Tibial nerve (tissue), 4 donors: Measurements from ENCODE around the gene DLG1.

Experiments
- EP300 ChIP-seq, 2 donors: sonication (generic); formaldehyde crosslinking; IDR thresholded peaks; one replicate each; pipeline ENCODE4 v1.6.1; 2017; ENCODE audit warnings: antibody characterized with exemption in 2 of 2, mild to moderate bottlenecking in 1 of 2
- POLR2A ChIP-seq, 2 donors: fragments of 450-650 bp; IDR thresholded peaks; one replicate each; pipeline ENCODE4 v1.6.1; 2017; ENCODE audit warnings: antibody characterized with exemption in 2 of 2, mild to moderate bottlenecking in 2 of 2, moderate library complexity in 2 of 2
- TF ChIP-seq, protein P1 (sequence below), 5 experiments: fragments of 200-600 bp in 3 of 5; fragments of 450-650 bp in 2 of 5; sonication (generic) in 3 of 5; IDR thresholded peaks; one replicate each; pipeline ENCODE4 v1.5.1; 2016 to 2019; ENCODE audit warnings: antibody characterized with exemption in 5 of 5, mild to moderate bottlenecking in 3 of 5, moderate library complexity in 2 of 5

DNA sequence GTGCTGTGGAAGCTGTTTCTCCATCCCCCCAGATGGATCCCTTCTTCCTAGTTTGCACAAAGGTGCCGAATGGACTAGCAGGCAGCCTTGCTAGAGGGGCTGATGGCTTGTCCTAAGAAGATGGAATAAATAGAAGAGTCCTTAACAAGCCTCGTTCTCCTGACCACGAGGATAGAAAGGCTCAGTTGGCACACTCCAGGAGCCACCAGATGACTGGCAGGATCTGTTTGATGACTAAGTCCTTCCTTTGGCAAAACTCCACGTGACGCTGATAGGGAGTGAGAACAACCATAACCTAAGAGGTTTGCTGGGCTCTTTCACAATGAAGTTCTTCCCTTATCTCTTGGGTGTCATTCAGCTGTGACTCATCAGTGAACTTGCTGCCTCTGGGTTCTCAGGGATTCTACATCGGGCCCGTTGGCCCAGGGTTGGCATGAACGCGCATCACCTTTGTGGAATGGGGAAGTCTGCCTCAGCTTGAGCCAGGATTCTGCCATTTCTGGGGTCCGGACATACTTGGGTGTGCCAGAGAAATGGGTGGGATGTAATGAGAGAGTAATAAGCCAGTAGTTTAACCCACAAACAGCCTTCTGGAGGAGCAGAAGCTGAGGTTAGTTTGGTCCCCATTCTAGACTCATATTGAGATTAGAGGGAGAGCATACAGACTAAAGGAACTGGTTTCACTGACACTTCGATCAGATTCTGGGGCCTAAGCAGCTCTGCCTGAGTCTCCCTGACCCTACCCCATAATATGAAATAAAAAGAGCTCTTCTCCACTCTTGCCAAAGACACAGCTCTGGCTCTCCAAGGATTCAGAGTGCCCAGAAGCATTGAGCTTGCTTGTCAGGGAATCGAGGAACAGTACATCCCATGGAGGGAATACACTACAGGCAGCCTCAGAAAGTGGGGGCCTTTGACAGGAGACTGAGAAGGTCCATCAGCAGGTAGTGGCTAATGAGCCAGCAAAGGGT is 266.8 kb downstream of the DLG1 start:
- TF ChIP-seq, protein P1, sequence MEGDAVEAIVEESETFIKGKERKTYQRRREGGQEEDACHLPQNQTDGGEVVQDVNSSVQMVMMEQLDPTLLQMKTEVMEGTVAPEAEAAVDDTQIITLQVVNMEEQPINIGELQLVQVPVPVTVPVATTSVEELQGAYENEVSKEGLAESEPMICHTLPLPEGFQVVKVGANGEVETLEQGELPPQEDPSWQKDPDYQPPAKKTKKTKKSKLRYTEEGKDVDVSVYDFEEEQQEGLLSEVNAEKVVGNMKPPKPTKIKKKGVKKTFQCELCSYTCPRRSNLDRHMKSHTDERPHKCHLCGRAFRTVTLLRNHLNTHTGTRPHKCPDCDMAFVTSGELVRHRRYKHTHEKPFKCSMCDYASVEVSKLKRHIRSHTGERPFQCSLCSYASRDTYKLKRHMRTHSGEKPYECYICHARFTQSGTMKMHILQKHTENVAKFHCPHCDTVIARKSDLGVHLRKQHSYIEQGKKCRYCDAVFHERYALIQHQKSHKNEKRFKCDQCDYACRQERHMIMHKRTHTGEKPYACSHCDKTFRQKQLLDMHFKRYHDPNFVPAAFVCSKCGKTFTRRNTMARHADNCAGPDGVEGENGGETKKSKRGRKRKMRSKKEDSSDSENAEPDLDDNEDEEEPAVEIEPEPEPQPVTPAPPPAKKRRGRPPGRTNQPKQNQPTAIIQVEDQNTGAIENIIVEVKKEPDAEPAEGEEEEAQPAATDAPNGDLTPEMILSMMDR (IDR thresholded peaks at IDR 0.05) = no peak
- TF ChIP-seq POLR2A (IDR thresholded peaks at IDR 0.05) (no peak), EP300 (IDR thresholded peaks at IDR 0.05) (peak in 1 of 2 donors; percentile 87)
